A549 (cell line): ENCODE results near the gene ROS1. TPM values are rescaled to one million over a fixed set of nuclear protein-coding genes. Genes with fewer than 3 reads are reported as not detected.
"Not testable (repeated sequence)": the region's sequence is repeated elsewhere in the genome, so short reads cannot be mapped to it uniquely, and the experiment has no call there.

Experiments used
- ATAC-seq, 2 experiments: fragments of 200-7000 bp in 1 of 2; fragments of >200 bp in 1 of 2; cut with Nextera tagmentation in 1 of 2; cut with Tn5 transposase in 1 of 2; 3 replicates each; pipeline versions ENCODE4 v1.8.0 to v1.9.1; 2018 to 2020; ENCODE audit warnings: mild to moderate bottlenecking in 1 of 2, moderate library complexity in 1 of 2
- CTCF ChIA-PET: fragments of 300-600 bp; sonication (Branson Sonifier 250); formaldehyde crosslinking; extraction: SDS; loops from one replicate; lab custom pipeline; 2021; ENCODE audit warnings: antibody characterized with exemption, inconsistent platforms; lab: Yijun Ruan, JAX
- POLR2A ChIA-PET: fragments of 350-600 bp; formaldehyde crosslinking; extraction: SDS; loops from one replicate; lab custom pipeline; 2021; ENCODE audit warnings: antibody characterized with exemption, inconsistent platforms; lab: Yijun Ruan, JAX
- DNase-seq, 2 experiments: peaks; one replicate each; pipeline versions ENCODE4 v3.0.0 to v3.0.0-alpha.2; 2011 to 2016; ENCODE audit warnings: low read depth in 1 of 2, low spot score in 1 of 2
- FAIRE-seq: peaks from 2 replicates; lab custom pipeline; 2011; peaks lifted over from hg19 to GRCh38; lab: Jason Lieb, UNC
- H3K27ac ChIP-seq, 2 experiments: fragments of >200 bp; sonication (Bioruptor Twin); formaldehyde crosslinking; 3 replicates each; pipeline ENCODE4 v1.5.1; 2016 to 2017
- H3K4me1 ChIP-seq: fragments of >200 bp; sonication (Bioruptor Twin); formaldehyde crosslinking; 3 replicates; pipeline ENCODE4 v1.6.1; 2016
- H3K4me2 ChIP-seq: fragments of >200 bp; sonication (Bioruptor Twin); formaldehyde crosslinking; 3 replicates; pipeline ENCODE4 v1.6.1; 2016
- H3K4me3 ChIP-seq: fragments of >200 bp; sonication (Bioruptor Twin); formaldehyde crosslinking; 3 replicates; pipeline ENCODE4 v1.5.1; 2016
- H3K9me3 ChIP-seq: fragments of >200 bp; sonication (Bioruptor Twin); formaldehyde crosslinking; 3 replicates; pipeline ENCODE4 v1.6.1; 2016
- ATOH8 ChIP-seq: fragments of 250-450 bp; sonication (Bioruptor Pico); IDR thresholded peaks from 2 replicates; pipeline ENCODE4 v1.5.0; 2020; ENCODE audit warnings: low read depth, mild to moderate bottlenecking, moderate library complexity
- EHMT2 ChIP-seq: fragments of 200-600 bp; sonication (generic); IDR thresholded peaks from 2 replicates; pipeline ENCODE4 v1.6.1; 2016; ENCODE audit warnings: antibody characterized with exemption, low read depth, mild to moderate bottlenecking, moderate library complexity
- EP300 ChIP-seq, 2 experiments: fragments of >200 bp; sonication (Bioruptor Twin); formaldehyde crosslinking; IDR thresholded peaks; 2 replicates in 1 of 2; 3 replicates in 1 of 2; pipeline ENCODE4 v1.6.1; 2016 to 2017
- ESRRA ChIP-seq: fragments of 150-350 bp; IDR thresholded peaks from 2 replicates; pipeline ENCODE4 v1.6.1; 2014; ENCODE audit warnings: mild to moderate bottlenecking, low read length, borderline replicate concordance
- HES2 ChIP-seq: fragments of >200 bp; sonication (Bioruptor Twin); formaldehyde crosslinking; IDR thresholded peaks from 2 replicates; pipeline ENCODE4 v1.6.1; 2016
- HEYL ChIP-seq: fragments of 250-450 bp; sonication (Bioruptor Pico); IDR thresholded peaks from 2 replicates; pipeline ENCODE4 v1.8.0; 2021; ENCODE audit warnings: mild to moderate bottlenecking, moderate library complexity
- HOXA7 ChIP-seq: fragments of 250-450 bp; sonication (Bioruptor Pico); IDR thresholded peaks from 2 replicates; pipeline ENCODE4 v1.5.0; 2020; ENCODE audit warnings: mild to moderate bottlenecking, moderate library complexity
- MYC ChIP-seq: IDR thresholded peaks from 2 replicates; pipeline ENCODE4 v1.6.1; 2012; ENCODE audit warnings: mild to moderate bottlenecking, inconsistent platforms, low read length, improper control_type of control experiment, borderline replicate concordance
- NFE2L2 ChIP-seq: fragments of 150-350 bp; conservative IDR thresholded peaks from 2 replicates; pipeline ENCODE4 v1.6.1; 2014; ENCODE audit warnings: low read length
- NR3C1 ChIP-seq: fragments of >200 bp; sonication (Bioruptor Twin); formaldehyde crosslinking; IDR thresholded peaks from 3 replicates; pipeline ENCODE4 v1.6.1; 2017
- POLR2A ChIP-seq: IDR thresholded peaks from 2 replicates; pipeline ENCODE4 v1.6.1; 2012; ENCODE audit warnings: mild to moderate bottlenecking, low read length
- POLR2AphosphoS2 ChIP-seq: conservative IDR thresholded peaks from 2 replicates; pipeline ENCODE4 v1.6.1; 2012; ENCODE audit warnings: low read length, improper control_type of control experiment, inconsistent platforms
- RAD21 ChIP-seq, 2 experiments: fragments of >200 bp in 1 of 2; sonication (Bioruptor Twin) in 1 of 2; formaldehyde crosslinking in 1 of 2; IDR thresholded peaks in 1 of 2; conservative IDR thresholded peaks in 1 of 2; 2 replicates in 1 of 2; 3 replicates in 1 of 2; pipeline ENCODE4 v1.6.1; 2012 to 2018; ENCODE audit warnings: inconsistent platforms in 1 of 2
- RARB ChIP-seq: fragments of 250-450 bp; sonication (Bioruptor Pico); IDR thresholded peaks from 2 replicates; pipeline ENCODE4 v1.8.0; 2021; ENCODE audit warnings: mild to moderate bottlenecking, moderate library complexity
- RCOR1 ChIP-seq: fragments of 150-350 bp; IDR thresholded peaks from 2 replicates; pipeline ENCODE4 v1.6.1; 2014; ENCODE audit warnings: antibody characterized with exemption, low read length, low read depth
- REST ChIP-seq: fragments of 200-600 bp; sonication (generic); IDR thresholded peaks from 2 replicates; pipeline ENCODE4 v1.6.1; 2016; ENCODE audit warnings: antibody characterized with exemption, mild to moderate bottlenecking, moderate library complexity
- RNF2 ChIP-seq: fragments of 200-600 bp; sonication (generic); IDR thresholded peaks from 2 replicates; pipeline ENCODE4 v1.6.1; 2016; ENCODE audit warnings: low read depth, mild to moderate bottlenecking, antibody characterized with exemption, moderate library complexity, borderline replicate concordance
- TFCP2L1 ChIP-seq: fragments of 250-450 bp; sonication (Bioruptor Pico); IDR thresholded peaks from 2 replicates; pipeline ENCODE4 v1.5.0; 2021; ENCODE audit warnings: mild to moderate bottlenecking
- USF2 ChIP-seq: fragments of 450-650 bp; IDR thresholded peaks from 2 replicates; pipeline ENCODE4 v1.6.1; 2014; ENCODE audit warnings: antibody characterized with exemption
- ZC3H11A ChIP-seq: fragments of 450-650 bp; IDR thresholded peaks from 2 replicates; pipeline ENCODE4 v1.6.1; 2014; ENCODE audit warnings: antibody characterized with exemption, mild to moderate bottlenecking
- ZNF302 ChIP-seq: fragments of 250-450 bp; sonication (Bioruptor Pico); IDR thresholded peaks from 2 replicates; pipeline ENCODE4 v1.9.0; 2021; ENCODE audit warnings: inconsistent platforms, mild to moderate bottlenecking, moderate library complexity
- WGBS: methylation state at CpG from one replicate; pipeline ENCODE4 v1.1.6; 2017; ENCODE audit errors: missing lambda C conversion rate; 5-methylcytosine and 5-hydroxymethylcytosine counted together
- polyA plus RNA-seq, 4 experiments: library from polyadenylated mRNA; depleted of rRNA in 3 of 4; stranded (reverse); fragments of >200 nt; fragmentation: RNase III in 1 of 4; extraction: RNeasy Plus Mini Kit Qiagen cat#74134 plus additional on column Dnase treatment in 1 of 4; gene quantifications; 2 replicates in 3 of 4; 3 replicates in 1 of 4; pipeline ENCODE4 v1.2.3, GENCODE V29; 2011 to 2017

ROS1 gene
- polyA plus RNA-seq, 2 of the 4 experiments (the other 2 are of a cell fraction), result 0.17 to 0.18 TPM

GRCh38 chr6:117469791-117470190 lies 44.0 kb upstream of the ROS1 start:
- no peak for FAIRE-seq
- no peak for TF ChIP-seq RCOR1
- no peak for TF ChIP-seq USF2
- no peak for TF ChIP-seq ZNF302
- no peak for TF ChIP-seq HEYL (CRISPR knock-in tag)
- TF ChIP-seq NFE2L2, result no peak
- TF ChIP-seq TFCP2L1, result no peak
- no peak for TF ChIP-seq RAD21 (conservative IDR thresholded peaks at IDR 0.05 in 1 of 2, IDR thresholded peaks at IDR 0.05 in 1 of 2)
- TF ChIP-seq EHMT2, result no peak
- TF ChIP-seq HOXA7 (CRISPR knock-in tag), result no peak
- TF ChIP-seq POLR2A, result no peak
- no peak for TF ChIP-seq POLR2AphosphoS2
- TF ChIP-seq EP300 (IDR thresholded peaks at IDR 0.05), result no peak
- no peak for TF ChIP-seq ESRRA
- TF ChIP-seq MYC, result no peak
- TF ChIP-seq ATOH8 (CRISPR knock-in tag), result no peak
- no peak for TF ChIP-seq RARB
- TF ChIP-seq ZC3H11A, result no peak
- Histone ChIP-seq H3K4me2 (no peak overlapping the region), H3K9me3 (no peaks in the 10 kb centered on the region), H3K27ac (no peak overlapping the region), H3K4me3 (no peak overlapping the region), H3K4me1 (peaks cover 12% of the 10 kb centered on the region)
- no peak for ATAC-seq
- CTCF ChIA-PET, result no interaction called here
- WGBS, result 82% methylated on average over 3 of the region's 3 CpGs
- DNase-seq, result no peak
- POLR2A ChIA-PET, result no interaction called here

- no peak overlapping the region for H3K27ac ChIP-seq
Observed at GRCh38 chr6:117469356-117469755, 43.6 kb upstream of the ROS1 start.

GRCh38 chr6:117468527-117468926 lies 42.8 kb upstream of the ROS1 start:
- H3K9me3 ChIP-seq, FAIRE-seq, H3K4me2 ChIP-seq, ATAC-seq, DNase-seq, H3K4me3 ChIP-seq, POLR2A ChIA-PET, H3K27ac ChIP-seq: not testable (repeated sequence)
- 76% methylated on average over 4 of the region's 4 CpGs for WGBS
- H3K4me1 ChIP-seq, result peaks cover 22% of the 10 kb centered on the region
- CTCF ChIA-PET, result interaction anchor here (1.7 to 2.1 kb wide), 2 partner anchors 10 to 12 kb away, joined by 4 to 10 read pairs; no protein-coding TSS in a partner anchor

More at GRCh38 chr6:117469356-117469755, 43.6 kb upstream of the ROS1 start:
- DNase-seq, result no peak
- ATAC-seq, result no peak
- no peak for FAIRE-seq
- H3K4me1 ChIP-seq, result peaks cover 16% of the 10 kb centered on the region
- ChIA-PET CTCF (interaction anchor here (0.5 to 1.7 kb wide), 2 partner anchors 9 to 19 kb away, joined by 3 to 10 read pairs; no protein-coding TSS in a partner anchor), POLR2A (no interaction called here)
- 59% methylated on average over 4 of the region's 4 CpGs for WGBS
- no peaks in the 10 kb centered on the region for H3K9me3 ChIP-seq
- H3K4me2 ChIP-seq, result no peak overlapping the region
- no peak for TF ChIP-seq NFE2L2
- TF ChIP-seq REST, result no peak
- TF ChIP-seq ZC3H11A, result no peak
- TF ChIP-seq HES2, result no peak
- no peak for TF ChIP-seq NR3C1
- TF ChIP-seq RNF2, result no peak
- no peak overlapping the region for H3K4me3 ChIP-seq
